ENCODE measurements around the gene SELENOT. TPM values are rescaled to one million over a fixed set of nuclear protein-coding genes. Genes with fewer than 3 reads are reported as not detected.

Gene SELENOT
- total RNA-seq, 1 experiment from 2014 or later: 48.3 TPM

- TF ChIP-seq HMGXB4 (CRISPR knock-in tag; IDR thresholded peaks at IDR 0.05) (no peak), TP53 (CRISPR knock-in tag; IDR thresholded peaks at IDR 0.05) (no peak), CREM (CRISPR knock-in tag; IDR thresholded peaks at IDR 0.05) (no peak)
Observed at GRCh38 chr3:150626148-150626930, 23.2 kb downstream of the SELENOT start (continued).

- CTCF ChIA-PET: no interaction called here
- H3K9me3 Mint-ChIP-seq: no peaks in the 10 kb centered on the region
- no peak overlapping the region for H3K27ac Mint-ChIP-seq
- DNase-seq (ENCODE audit: low spot score): no peak
- TF ChIP-seq ZNF512 (CRISPR knock-in tag; IDR thresholded peaks at IDR 0.05; ENCODE audit: borderline replicate concordance): no peak
- TF ChIP-seq ZNF219 (CRISPR knock-in tag; IDR thresholded peaks at IDR 0.05; ENCODE audit: borderline replicate concordance): no peak
- no peak for TF ChIP-seq EMX1 (CRISPR knock-in tag; IDR thresholded peaks at IDR 0.05)
- TF ChIP-seq MXD4 (CRISPR knock-in tag; IDR thresholded peaks at IDR 0.05; ENCODE audit: borderline replicate concordance): no peak
- no peak for TF ChIP-seq CREB1 (CRISPR knock-in tag; IDR thresholded peaks at IDR 0.05)
- H3K36me3 Mint-ChIP-seq: peaks cover 40% of the 10 kb centered on the region
- no peak overlapping the region for H3K4me3 Mint-ChIP-seq
- ATAC-seq: no peak
- H3K4me1 Mint-ChIP-seq: no peaks in the 10 kb centered on the region
- no peaks in the 10 kb centered on the region for H3K27me3 Mint-ChIP-seq (ENCODE audit: low read depth)
- POLR2A ChIA-PET: no interaction called here
Observed at GRCh38 chr3:150627557-150627956, 24.4 kb downstream of the SELENOT start.

GRCh38 chr3:150631515-150632221 lies 28.5 kb downstream of the SELENOT start:
- Mint-ChIP-seq H3K4me1 (peaks cover 14% of the 10 kb centered on the region), H3K27ac (no peak overlapping the region), H3K4me3 (no peak overlapping the region), H3K27me3 (ENCODE audit: low read depth) (no peaks in the 10 kb centered on the region), H3K36me3 (peaks cover 25% of the 10 kb centered on the region), H3K9me3 (no peaks in the 10 kb centered on the region)
- POLR2A ChIA-PET: no interaction called here
- DNase-seq (ENCODE audit: low spot score): no peak
- CTCF ChIA-PET: no interaction called here
- no peak for ATAC-seq
- TF ChIP-seq EMX1 (CRISPR knock-in tag; IDR thresholded peaks at IDR 0.05) (no peak), JAZF1 (CRISPR knock-in tag; IDR thresholded peaks at IDR 0.05) (no peak), ZNF423 (CRISPR knock-in tag; IDR thresholded peaks at IDR 0.05) (no peak), NFYB (CRISPR knock-in tag; conservative IDR thresholded peaks at IDR 0.05; ENCODE audit: low read depth) (no peak), SOX15 (CRISPR knock-in tag; IDR thresholded peaks at IDR 0.05) (no peak), MLX (CRISPR knock-in tag; IDR thresholded peaks at IDR 0.05) (no peak), ELF4 (CRISPR knock-in tag; IDR thresholded peaks at IDR 0.05; ENCODE audit: low read depth) (no peak), ZNF396 (CRISPR knock-in tag; IDR thresholded peaks at IDR 0.05; ENCODE audit: borderline replicate concordance) (no peak)
- TF ChIP-seq, protein P1, sequence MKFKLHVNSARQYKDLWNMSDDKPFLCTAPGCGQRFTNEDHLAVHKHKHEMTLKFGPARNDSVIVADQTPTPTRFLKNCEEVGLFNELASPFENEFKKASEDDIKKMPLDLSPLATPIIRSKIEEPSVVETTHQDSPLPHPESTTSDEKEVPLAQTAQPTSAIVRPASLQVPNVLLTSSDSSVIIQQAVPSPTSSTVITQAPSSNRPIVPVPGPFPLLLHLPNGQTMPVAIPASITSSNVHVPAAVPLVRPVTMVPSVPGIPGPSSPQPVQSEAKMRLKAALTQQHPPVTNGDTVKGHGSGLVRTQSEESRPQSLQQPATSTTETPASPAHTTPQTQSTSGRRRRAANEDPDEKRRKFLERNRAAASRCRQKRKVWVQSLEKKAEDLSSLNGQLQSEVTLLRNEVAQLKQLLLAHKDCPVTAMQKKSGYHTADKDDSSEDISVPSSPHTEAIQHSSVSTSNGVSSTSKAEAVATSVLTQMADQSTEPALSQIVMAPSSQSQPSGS (CRISPR knock-in tag; IDR thresholded peaks at IDR 0.05; ENCODE audit: borderline replicate concordance, low read depth): no peak
- TF ChIP-seq, protein P2, sequence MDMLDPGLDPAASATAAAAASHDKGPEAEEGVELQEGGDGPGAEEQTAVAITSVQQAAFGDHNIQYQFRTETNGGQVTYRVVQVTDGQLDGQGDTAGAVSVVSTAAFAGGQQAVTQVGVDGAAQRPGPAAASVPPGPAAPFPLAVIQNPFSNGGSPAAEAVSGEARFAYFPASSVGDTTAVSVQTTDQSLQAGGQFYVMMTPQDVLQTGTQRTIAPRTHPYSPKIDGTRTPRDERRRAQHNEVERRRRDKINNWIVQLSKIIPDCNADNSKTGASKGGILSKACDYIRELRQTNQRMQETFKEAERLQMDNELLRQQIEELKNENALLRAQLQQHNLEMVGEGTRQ (CRISPR knock-in tag; IDR thresholded peaks at IDR 0.05): no peak
- TF ChIP-seq, protein P3, sequence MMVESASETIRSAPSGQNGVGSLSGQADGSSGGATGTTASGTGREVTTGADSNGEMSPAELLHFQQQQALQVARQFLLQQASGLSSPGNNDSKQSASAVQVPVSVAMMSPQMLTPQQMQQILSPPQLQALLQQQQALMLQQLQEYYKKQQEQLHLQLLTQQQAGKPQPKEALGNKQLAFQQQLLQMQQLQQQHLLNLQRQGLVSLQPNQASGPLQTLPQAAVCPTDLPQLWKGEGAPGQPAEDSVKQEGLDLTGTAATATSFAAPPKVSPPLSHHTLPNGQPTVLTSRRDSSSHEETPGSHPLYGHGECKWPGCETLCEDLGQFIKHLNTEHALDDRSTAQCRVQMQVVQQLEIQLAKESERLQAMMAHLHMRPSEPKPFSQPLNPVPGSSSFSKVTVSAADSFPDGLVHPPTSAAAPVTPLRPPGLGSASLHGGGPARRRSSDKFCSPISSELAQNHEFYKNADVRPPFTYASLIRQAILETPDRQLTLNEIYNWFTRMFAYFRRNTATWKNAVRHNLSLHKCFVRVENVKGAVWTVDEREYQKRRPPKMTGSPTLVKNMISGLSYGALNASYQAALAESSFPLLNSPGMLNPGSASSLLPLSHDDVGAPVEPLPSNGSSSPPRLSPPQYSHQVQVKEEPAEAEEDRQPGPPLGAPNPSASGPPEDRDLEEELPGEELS (CRISPR knock-in tag; IDR thresholded peaks at IDR 0.05): no peak
- TF ChIP-seq, protein P4, sequence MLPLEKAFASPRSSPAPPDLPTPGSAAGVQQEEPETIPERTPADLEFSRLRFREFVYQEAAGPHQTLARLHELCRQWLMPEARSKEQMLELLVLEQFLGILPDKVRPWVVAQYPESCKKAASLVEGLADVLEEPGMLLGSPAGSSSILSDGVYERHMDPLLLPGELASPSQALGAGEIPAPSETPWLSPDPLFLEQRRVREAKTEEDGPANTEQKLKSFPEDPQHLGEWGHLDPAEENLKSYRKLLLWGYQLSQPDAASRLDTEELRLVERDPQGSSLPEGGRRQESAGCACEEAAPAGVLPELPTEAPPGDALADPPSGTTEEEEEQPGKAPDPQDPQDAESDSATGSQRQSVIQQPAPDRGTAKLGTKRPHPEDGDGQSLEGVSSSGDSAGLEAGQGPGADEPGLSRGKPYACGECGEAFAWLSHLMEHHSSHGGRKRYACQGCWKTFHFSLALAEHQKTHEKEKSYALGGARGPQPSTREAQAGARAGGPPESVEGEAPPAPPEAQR (CRISPR knock-in tag; IDR thresholded peaks at IDR 0.05): no peak
- TF ChIP-seq, protein P5, sequence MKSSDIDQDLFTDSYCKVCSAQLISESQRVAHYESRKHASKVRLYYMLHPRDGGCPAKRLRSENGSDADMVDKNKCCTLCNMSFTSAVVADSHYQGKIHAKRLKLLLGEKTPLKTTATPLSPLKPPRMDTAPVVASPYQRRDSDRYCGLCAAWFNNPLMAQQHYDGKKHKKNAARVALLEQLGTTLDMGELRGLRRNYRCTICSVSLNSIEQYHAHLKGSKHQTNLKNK (CRISPR knock-in tag; IDR thresholded peaks at IDR 0.05): no peak
- TF ChIP-seq, protein P6, sequence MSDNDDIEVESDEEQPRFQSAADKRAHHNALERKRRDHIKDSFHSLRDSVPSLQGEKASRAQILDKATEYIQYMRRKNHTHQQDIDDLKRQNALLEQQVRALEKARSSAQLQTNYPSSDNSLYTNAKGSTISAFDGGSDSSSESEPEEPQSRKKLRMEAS (CRISPR knock-in tag; IDR thresholded peaks at IDR 0.05): no peak
